Measurements from ENCODE around the gene FES.

FES gene

GRCh38 chr15:90910441-90911301, 26.4 kb downstream of the FES start:
- no peak for DNase-seq (ENCODE audit: low spot score)
- no peak for TF ChIP-seq CTCF (IDR thresholded peaks at IDR 0.05; ENCODE audit: extremely low read depth, missing control alignments)

GRCh38 chr15:90911302-90911623, 27.0 kb downstream of the FES start:
- TF ChIP-seq CTCF (IDR thresholded peaks at IDR 0.05; ENCODE audit: extremely low read depth, missing control alignments) = no peak
- DNase-seq (ENCODE audit: low spot score) = no peak

- DNase-seq (ENCODE audit: low spot score) = no peak
- no peak for TF ChIP-seq CTCF (IDR thresholded peaks at IDR 0.05; ENCODE audit: extremely low read depth, missing control alignments)
Observed at GRCh38 chr15:90911906-90912769, 27.8 kb downstream of the FES start.

GRCh38 chr15:90912770-90913075, 28.4 kb downstream of the FES start:
- no peak for DNase-seq (ENCODE audit: low spot score)

GRCh38 chr15:90913398-90913944, 29.2 kb downstream of the FES start:
- no peak for TF ChIP-seq CTCF (IDR thresholded peaks at IDR 0.05; ENCODE audit: extremely low read depth, missing control alignments)
- DNase-seq (ENCODE audit: low spot score) = no peak

More at GRCh38 chr15:90912770-90913075, 28.4 kb downstream of the FES start:
- no peak for TF ChIP-seq CTCF (IDR thresholded peaks at IDR 0.05; ENCODE audit: extremely low read depth, missing control alignments)

- no peak for TF ChIP-seq CTCF (IDR thresholded peaks at IDR 0.05; ENCODE audit: extremely low read depth, missing control alignments)
- no peak for DNase-seq (ENCODE audit: low spot score)
Observed at GRCh38 chr15:90914305-90915080, 30.2 kb downstream of the FES start.
